ENCODE data around the gene HTRA1. TPM values are rescaled to one million over a fixed set of nuclear protein-coding genes. Genes with fewer than 3 reads are reported as not detected.

The HTRA1 gene
- total RNA-seq, 1 experiment from 2014 or later, result 32.8 TPM

- intact Hi-C loops (cut with micrococcal nuclease; ENCODE audit: unreplicated experiment) (no loop called here), in situ Hi-C loops (cut with HindIII; ENCODE audit: low pct_unique_long_range_greater_than_20kb, low sequenced_read_pairs) (no loop called here)
- Histone ChIP-seq H3K27ac (ENCODE audit: low read length) (no peak overlapping the region), H3K4me1 (ENCODE audit: control insufficient read depth, insufficient read depth, low read length) (no peaks in the 10 kb centered on the region), H3K9me3 (ENCODE audit: control insufficient read depth, insufficient read depth, low read depth, low read length) (no peaks in the 10 kb centered on the region), H3K36me3 (ENCODE audit: control insufficient read depth, insufficient read depth, low read length) (no peaks in the 10 kb centered on the region), H3K27me3 (ENCODE audit: control insufficient read depth, insufficient read depth, low read length) (no peaks in the 10 kb centered on the region), H3K4me3 (ENCODE audit: low read depth in 2 of 2, low read length in 2 of 2) (no peak overlapping the region)
- ChIA-PET CTCF (no interaction called here), POLR2A (no interaction called here)
- DNase-seq (ENCODE audit: low read depth, low spot score) (no peak), ATAC-seq (no peak)
- BruUV-seq (replicated peaks), result no TSS peak
- TF ChIP-seq, protein P1, sequence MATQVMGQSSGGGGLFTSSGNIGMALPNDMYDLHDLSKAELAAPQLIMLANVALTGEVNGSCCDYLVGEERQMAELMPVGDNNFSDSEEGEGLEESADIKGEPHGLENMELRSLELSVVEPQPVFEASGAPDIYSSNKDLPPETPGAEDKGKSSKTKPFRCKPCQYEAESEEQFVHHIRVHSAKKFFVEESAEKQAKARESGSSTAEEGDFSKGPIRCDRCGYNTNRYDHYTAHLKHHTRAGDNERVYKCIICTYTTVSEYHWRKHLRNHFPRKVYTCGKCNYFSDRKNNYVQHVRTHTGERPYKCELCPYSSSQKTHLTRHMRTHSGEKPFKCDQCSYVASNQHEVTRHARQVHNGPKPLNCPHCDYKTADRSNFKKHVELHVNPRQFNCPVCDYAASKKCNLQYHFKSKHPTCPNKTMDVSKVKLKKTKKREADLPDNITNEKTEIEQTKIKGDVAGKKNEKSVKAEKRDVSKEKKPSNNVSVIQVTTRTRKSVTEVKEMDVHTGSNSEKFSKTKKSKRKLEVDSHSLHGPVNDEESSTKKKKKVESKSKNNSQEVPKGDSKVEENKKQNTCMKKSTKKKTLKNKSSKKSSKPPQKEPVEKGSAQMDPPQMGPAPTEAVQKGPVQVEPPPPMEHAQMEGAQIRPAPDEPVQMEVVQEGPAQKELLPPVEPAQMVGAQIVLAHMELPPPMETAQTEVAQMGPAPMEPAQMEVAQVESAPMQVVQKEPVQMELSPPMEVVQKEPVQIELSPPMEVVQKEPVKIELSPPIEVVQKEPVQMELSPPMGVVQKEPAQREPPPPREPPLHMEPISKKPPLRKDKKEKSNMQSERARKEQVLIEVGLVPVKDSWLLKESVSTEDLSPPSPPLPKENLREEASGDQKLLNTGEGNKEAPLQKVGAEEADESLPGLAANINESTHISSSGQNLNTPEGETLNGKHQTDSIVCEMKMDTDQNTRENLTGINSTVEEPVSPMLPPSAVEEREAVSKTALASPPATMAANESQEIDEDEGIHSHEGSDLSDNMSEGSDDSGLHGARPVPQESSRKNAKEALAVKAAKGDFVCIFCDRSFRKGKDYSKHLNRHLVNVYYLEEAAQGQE (IDR thresholded peaks at IDR 0.05; ENCODE audit: insufficient read depth in 1 of 2, low read depth in 2 of 2, low read length in 1 of 2), result no peak
- TF ChIP-seq SIN3A (IDR thresholded peaks at IDR 0.05; ENCODE audit: borderline replicate concordance, insufficient read depth, low read depth, low read length), result no peak
- TF ChIP-seq, protein P2, sequence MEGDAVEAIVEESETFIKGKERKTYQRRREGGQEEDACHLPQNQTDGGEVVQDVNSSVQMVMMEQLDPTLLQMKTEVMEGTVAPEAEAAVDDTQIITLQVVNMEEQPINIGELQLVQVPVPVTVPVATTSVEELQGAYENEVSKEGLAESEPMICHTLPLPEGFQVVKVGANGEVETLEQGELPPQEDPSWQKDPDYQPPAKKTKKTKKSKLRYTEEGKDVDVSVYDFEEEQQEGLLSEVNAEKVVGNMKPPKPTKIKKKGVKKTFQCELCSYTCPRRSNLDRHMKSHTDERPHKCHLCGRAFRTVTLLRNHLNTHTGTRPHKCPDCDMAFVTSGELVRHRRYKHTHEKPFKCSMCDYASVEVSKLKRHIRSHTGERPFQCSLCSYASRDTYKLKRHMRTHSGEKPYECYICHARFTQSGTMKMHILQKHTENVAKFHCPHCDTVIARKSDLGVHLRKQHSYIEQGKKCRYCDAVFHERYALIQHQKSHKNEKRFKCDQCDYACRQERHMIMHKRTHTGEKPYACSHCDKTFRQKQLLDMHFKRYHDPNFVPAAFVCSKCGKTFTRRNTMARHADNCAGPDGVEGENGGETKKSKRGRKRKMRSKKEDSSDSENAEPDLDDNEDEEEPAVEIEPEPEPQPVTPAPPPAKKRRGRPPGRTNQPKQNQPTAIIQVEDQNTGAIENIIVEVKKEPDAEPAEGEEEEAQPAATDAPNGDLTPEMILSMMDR (IDR thresholded peaks at IDR 0.05), result no peak
- no peak for TF ChIP-seq POLR2AphosphoS5 (IDR thresholded peaks at IDR 0.05; ENCODE audit: low read depth, low read length)
- TF ChIP-seq TCF7L2 (IDR thresholded peaks at IDR 0.05; ENCODE audit: low read depth, low read length), result no peak
These were observed 49.0 kb downstream of the HTRA1 start for GRCh38 chr10:122510326-122510725.

GRCh38 chr10:122510736-122511135 lies 49.4 kb downstream of the HTRA1 start:
- ChIA-PET CTCF (no interaction called here), POLR2A (interaction anchor here (0.7 kb wide), 1 partner anchor 340 kb away, joined by 3 read pairs; no protein-coding TSS in a partner anchor)
- H3K4me3 ChIP-seq (ENCODE audit: low read depth in 2 of 2, low read length in 2 of 2), result no peak overlapping the region
- BruUV-seq (replicated peaks), result no TSS peak
- H3K27me3 ChIP-seq (ENCODE audit: control insufficient read depth, insufficient read depth, low read length), result no peaks in the 10 kb centered on the region
- H3K4me1 ChIP-seq (ENCODE audit: control insufficient read depth, insufficient read depth, low read length), result no peaks in the 10 kb centered on the region
- DNase-seq (ENCODE audit: low read depth, low spot score) (no peak), ATAC-seq (peak; percentile 67; the same call in 1 of the 2 replicates)
- H3K27ac ChIP-seq (ENCODE audit: low read length), result no peak overlapping the region
- intact Hi-C loops (cut with micrococcal nuclease; ENCODE audit: unreplicated experiment) (no loop called here), in situ Hi-C loops (cut with HindIII; ENCODE audit: low pct_unique_long_range_greater_than_20kb, low sequenced_read_pairs) (no loop called here)
- H3K9me3 ChIP-seq (ENCODE audit: control insufficient read depth, insufficient read depth, low read depth, low read length), result no peaks in the 10 kb centered on the region
- TF ChIP-seq TCF7L2 (IDR thresholded peaks at IDR 0.05; ENCODE audit: low read depth, low read length) (no peak), SIN3A (IDR thresholded peaks at IDR 0.05; ENCODE audit: borderline replicate concordance, insufficient read depth, low read depth, low read length) (no peak), POLR2AphosphoS5 (IDR thresholded peaks at IDR 0.05; ENCODE audit: low read depth, low read length) (no peak)
- TF ChIP-seq, protein P2 (IDR thresholded peaks at IDR 0.05), result no peak
- TF ChIP-seq, protein P1 (IDR thresholded peaks at IDR 0.05; ENCODE audit: insufficient read depth in 1 of 2, low read depth in 2 of 2, low read length in 1 of 2), result no peak
- no peaks in the 10 kb centered on the region for H3K36me3 ChIP-seq (ENCODE audit: control insufficient read depth, insufficient read depth, low read length)
